Measurements from ENCODE around the gene BPIFA2.

GRCh38 chr20:33203444-33203843, 35.5 kb downstream of the BPIFA2 start:
- TF ChIP-seq POLR2A (IDR thresholded peaks at IDR 0.05) = no peak
- TF ChIP-seq CTCF (IDR thresholded peaks at IDR 0.05) = no peak
